OCI-LY3 (cell line): ENCODE data around the gene UBASH3A.

ENCODE experiments used
- CTCF ChIP-seq: fragments of 200-600, 300-600 bp; sonication (generic); IDR thresholded peaks from 2 replicates; pipeline ENCODE4 v1.5.1; 2014; ENCODE audit warnings: antibody characterized with exemption, low read length, low read depth
- EZH2phosphoT487 ChIP-seq: fragments of 200-600 bp; shearing (Covaris generic); IDR thresholded peaks from 2 replicates; pipeline ENCODE4 v1.6.1; 2018; ENCODE audit warnings: antibody characterized with exemption, mixed run types, low read depth

- TF ChIP-seq CTCF (no peak), EZH2phosphoT487 (no peak)
Observed at GRCh38 chr21:42369821-42370220, 33.9 kb upstream of the UBASH3A start.
